Lower leg skin (tissue), 3 donors: Measurements from ENCODE around the gene OGFOD2.

Experiments used
- CTCF ChIP-seq, 3 donors: fragments of 450-650 bp; IDR thresholded peaks; one replicate each; pipeline ENCODE4 v1.5.1; 2016; ENCODE audit warnings: antibody characterized with exemption in 3 of 3, mild to moderate bottlenecking in 3 of 3, moderate library complexity in 2 of 3
- POLR2A ChIP-seq, 2 donors: fragments of 450-650 bp; IDR thresholded peaks; one replicate each; pipeline ENCODE4 v1.6.1; 2016 to 2017; ENCODE audit warnings: antibody characterized with exemption in 2 of 2, mild to moderate bottlenecking in 1 of 2, moderate library complexity in 1 of 2

DNA sequence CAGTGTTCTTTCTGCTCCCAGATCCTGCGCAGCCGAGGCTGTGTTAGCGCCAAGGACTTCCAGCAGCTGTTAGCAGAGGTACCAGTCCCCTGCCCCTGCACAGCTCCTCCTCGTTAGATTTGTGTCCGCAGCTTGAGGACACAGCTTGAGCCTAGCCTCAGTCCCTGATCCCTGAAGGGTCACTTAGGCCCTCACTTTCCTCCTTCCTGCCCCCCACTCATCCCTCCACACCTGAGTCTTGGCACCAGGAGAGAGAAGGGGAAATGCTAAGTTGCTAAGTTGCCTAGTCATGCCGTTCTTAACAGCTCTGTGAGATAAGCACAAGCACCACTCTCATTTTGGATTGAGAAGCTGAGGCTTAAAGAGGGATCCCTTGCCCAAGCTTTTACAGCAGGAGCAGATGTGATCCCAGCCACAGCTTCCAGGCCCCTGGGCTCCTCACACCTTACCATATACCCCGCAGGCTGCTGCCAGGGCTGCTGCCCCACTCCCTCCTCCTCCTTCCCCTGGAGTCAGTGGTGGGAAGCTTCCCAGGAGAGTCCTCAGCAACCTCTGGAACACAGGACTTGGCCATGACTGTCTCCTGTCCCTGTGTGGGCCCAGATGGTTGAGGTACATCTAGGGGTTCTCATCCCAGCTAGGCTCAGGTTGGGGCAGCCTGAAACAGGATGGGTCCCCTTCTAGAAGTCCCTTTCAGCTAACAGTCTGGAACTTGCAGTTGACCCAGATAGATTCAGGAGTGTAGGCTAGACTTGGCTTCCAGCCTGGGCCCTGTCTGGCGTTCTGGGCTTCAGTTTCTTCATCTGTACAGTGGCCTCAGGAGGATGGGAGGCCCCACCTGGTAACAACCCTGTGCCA, 975 bp downstream of the OGFOD2 start:
- TF ChIP-seq POLR2A (IDR thresholded peaks at IDR 0.05) (no peak), CTCF (IDR thresholded peaks at IDR 0.05) (no peak)
